Midbrain (tissue), 1 donor: Measurements from ENCODE around the gene CLEC9A.
"Not testable (repeated sequence)": the region's sequence is repeated elsewhere in the genome, so short reads cannot be mapped to it uniquely, and the experiment has no call there.

Experiments used
- DNase-seq: peaks from one replicate; lab custom pipeline; 2025; lab: John Stamatoyannopoulos, UW

Gene CLEC9A

GRCh38 chr12:10030446-10030845 lies at the start of gene CLEC9A:
CLEC9A (plus strand) TSS chr12:10030682; CDS start chr12:10052688, 22,006 bp downstream.
- no peak for DNase-seq

GRCh38 chr12:9991876-9992275 lies 38.6 kb upstream of the CLEC9A start:
- DNase-seq: no peak

- DNase-seq: no peak
Observed at GRCh38 chr12:9992296-9992695, 38.2 kb upstream of the CLEC9A start.

GRCh38 chr12:9999016-9999415 lies 31.5 kb upstream of the CLEC9A start, which contains the start of gene CLEC1B:
CLEC1B (minus strand) TSS chr12:9999121; CDS start chr12:9999100, 21 bp downstream.
- no peak for DNase-seq

- no peak for DNase-seq
Observed at GRCh38 chr12:10001171-10001776, 29.2 kb upstream of the CLEC9A start.

GRCh38 chr12:10012630-10013330 lies 17.7 kb upstream of the CLEC9A start:
- peak; percentile 32 for DNase-seq

- no peak for DNase-seq
Observed at GRCh38 chr12:10015450-10015849, 15.0 kb upstream of the CLEC9A start.

- DNase-seq: no peak
Observed at GRCh38 chr12:10016881-10017280, 13.6 kb upstream of the CLEC9A start.

GRCh38 chr12:10018386-10018785 lies 12.1 kb upstream of the CLEC9A start:
- DNase-seq: no peak

GRCh38 chr12:10021342-10021741 lies 9.1 kb upstream of the CLEC9A start:
- no peak for DNase-seq

GRCh38 chr12:10025236-10025635 lies 5.2 kb upstream of the CLEC9A start:
- no peak for DNase-seq

GRCh38 chr12:10026666-10027065 lies 3.8 kb upstream of the CLEC9A start:
- DNase-seq: not testable (repeated sequence)

GRCh38 chr12:10027311-10027710 lies 3.2 kb upstream of the CLEC9A start:
- no peak for DNase-seq

- DNase-seq: no peak
Observed at GRCh38 chr12:10027721-10028120, 2.8 kb upstream of the CLEC9A start.

- DNase-seq: no peak
Observed at GRCh38 chr12:10031321-10031720, 839 bp downstream of the CLEC9A start.

GRCh38 chr12:10031771-10032175 lies 1.3 kb downstream of the CLEC9A start:
- DNase-seq: no peak

- DNase-seq: peak; percentile 8
Observed at GRCh38 chr12:10033783-10034545, 3.5 kb downstream of the CLEC9A start.

GRCh38 chr12:10042167-10042566 lies 11.7 kb downstream of the CLEC9A start:
- no peak for DNase-seq

GRCh38 chr12:10048526-10048925 lies 18.0 kb downstream of the CLEC9A start:
- DNase-seq: peak; percentile 35

GRCh38 chr12:10052193-10052913 lies 21.9 kb downstream of the CLEC9A start:
- no peak for DNase-seq

GRCh38 chr12:10058387-10058786 lies 27.9 kb downstream of the CLEC9A start:
- no peak for DNase-seq

- no peak for DNase-seq
Observed at GRCh38 chr12:10065241-10065640, 34.8 kb downstream of the CLEC9A start.
